CD14-positive monocyte (primary cell): Measurements from ENCODE around the gene ZBTB26. TPM values are rescaled to one million over a fixed set of nuclear protein-coding genes. Genes with fewer than 3 reads are reported as not detected.

Experiments
- DNase-seq, 3 donors: peaks; one replicate each; pipeline ENCODE4 v3.0.0-alpha.2; 2011 to 2022
- H2AFZ ChIP-seq: 2 replicates; pipeline ENCODE4 v1.6.0; 2012; ENCODE audit warnings: mild to moderate bottlenecking, low read depth, low read length, inconsistent platforms; ENCODE audit not compliant: insufficient read depth, poor library complexity, severe bottlenecking
- H3K27ac ChIP-seq, 2 donors: 1 replicate in 1 of 2; 2 replicates in 1 of 2; pipeline ENCODE4 v1.5.1; 2012 to 2013; ENCODE audit warnings: low read length in 2 of 2, control low read depth in 1 of 2, inconsistent platforms in 1 of 2, low read depth in 1 of 2, mild to moderate bottlenecking in 1 of 2
- H3K27me3 ChIP-seq, 2 donors: one replicate each; pipeline versions ENCODE4 v1.6.0 to v1.6.1; 2011 to 2013; ENCODE audit warnings: low read length in 2 of 2; ENCODE audit not compliant: control insufficient read depth in 2 of 2, insufficient read depth in 2 of 2
- H3K36me3 ChIP-seq, 2 donors: replicated peaks in 1 of 2; 1 replicate in 1 of 2; 2 replicates in 1 of 2; pipeline versions ENCODE4 v1.5.1 to v1.6.1; 2012 to 2013; ENCODE audit warnings: low read length in 2 of 2, control low read depth in 1 of 2, inconsistent platforms in 1 of 2, mild to moderate bottlenecking in 1 of 2; ENCODE audit not compliant: insufficient read depth in 2 of 2, control insufficient read depth in 1 of 2
- H3K4me1 ChIP-seq, 2 donors: 1 replicate in 1 of 2; 2 replicates in 1 of 2; pipeline versions ENCODE4 v1.5.1 to v1.6.1; 2012 to 2013; ENCODE audit warnings: low read length in 2 of 2, control low read depth in 1 of 2, inconsistent platforms in 1 of 2, mild to moderate bottlenecking in 1 of 2, moderate library complexity in 1 of 2; ENCODE audit not compliant: insufficient read depth in 2 of 2, control insufficient read depth in 1 of 2
- H3K4me2 ChIP-seq: replicated peaks from 2 replicates; pipeline ENCODE3; 2012; ENCODE audit warnings: low read length, moderate library complexity, mild to moderate bottlenecking; ENCODE audit not compliant: poor library complexity, severe bottlenecking; ENCODE audit errors: extremely low read depth
- H3K4me3 ChIP-seq, 3 experiments: fragments of 200-600 bp in 1 of 3; sonication (generic) in 1 of 3; replicated peaks in 1 of 3; 1 replicate in 2 of 3; 2 replicates in 1 of 3; pipeline ENCODE4 v1.5.1; 2011 to 2013; ENCODE audit warnings: low read length in 3 of 3, mild to moderate bottlenecking in 3 of 3, control low read depth in 2 of 3, low read depth in 2 of 3, inconsistent platforms in 1 of 3, moderate library complexity in 1 of 3
- H3K79me2 ChIP-seq: 2 replicates; pipeline ENCODE4 v1.6.0; 2012; ENCODE audit warnings: mild to moderate bottlenecking, control low read depth, inconsistent platforms, low read length, moderate library complexity; ENCODE audit not compliant: insufficient read depth
- H3K9ac ChIP-seq: 2 replicates; pipeline ENCODE4 v1.6.0; 2017; ENCODE audit warnings: low read length, mild to moderate bottlenecking; ENCODE audit not compliant: insufficient read depth, poor library complexity, severe bottlenecking
- H3K9me3 ChIP-seq, 2 donors: replicated peaks in 1 of 2; 1 replicate in 1 of 2; 2 replicates in 1 of 2; pipeline versions ENCODE4 v1.5.1 to v1.6.1; 2012 to 2013; ENCODE audit warnings: low read length in 2 of 2, control low read depth in 1 of 2; ENCODE audit not compliant: control insufficient read depth in 1 of 2, insufficient read depth in 1 of 2
- H4K20me1 ChIP-seq: 2 replicates; pipeline ENCODE4 v1.6.0; 2012; ENCODE audit warnings: mild to moderate bottlenecking, low read length, control low read depth, moderate library complexity; ENCODE audit not compliant: insufficient read depth
- H3K27ac Mint-ChIP-seq, 7 donors: one replicate each; pipeline ENCODE4 v1.8.0; 2020; ENCODE audit warnings: mild to moderate bottlenecking in 7 of 7, mixed read lengths in 7 of 7, moderate library complexity in 6 of 7, inconsistent platforms in 2 of 7
- H3K27me3 Mint-ChIP-seq, 3 donors: one replicate each; pipeline ENCODE4 v1.8.0; 2021 to 2022; ENCODE audit warnings: low read depth in 3 of 3, mild to moderate bottlenecking in 3 of 3, mixed read lengths in 3 of 3, moderate library complexity in 3 of 3, inconsistent platforms in 1 of 3
- H3K36me3 Mint-ChIP-seq, 2 donors: one replicate each; pipeline ENCODE4 v1.8.0; 2020; ENCODE audit warnings: mixed read lengths in 2 of 2, inconsistent platforms in 1 of 2, mild to moderate bottlenecking in 1 of 2
- H3K4me1 Mint-ChIP-seq: one replicate; pipeline ENCODE4 v1.8.0; 2020; ENCODE audit warnings: mild to moderate bottlenecking, mixed read lengths
- H3K4me3 Mint-ChIP-seq, 2 donors: one replicate each; pipeline ENCODE4 v1.8.0; 2020; ENCODE audit warnings: mild to moderate bottlenecking in 2 of 2, mixed read lengths in 2 of 2, moderate library complexity in 1 of 2
- H3K9me3 Mint-ChIP-seq, 7 donors: one replicate each; pipeline ENCODE4 v1.8.0; 2020 to 2022; ENCODE audit warnings: mixed read lengths in 7 of 7, mild to moderate bottlenecking in 6 of 7, moderate library complexity in 6 of 7, inconsistent platforms in 2 of 7
- WGBS: methylation state at CpG from one replicate; pipeline ENCODE4 v1.1.5; 2013; ENCODE audit warnings: missing lambda C conversion rate; ENCODE audit not compliant: insufficient coverage; 5-methylcytosine and 5-hydroxymethylcytosine counted together
- intact Hi-C, 2 donors: fragments of 100-400 bp; cut with micrococcal nuclease; formaldehyde crosslinking; loops; one replicate each; pipeline versions ENCODE4 v1.15.0 to v1.15.1; 2023
- polyA plus RNA-seq, 3 donors: library from polyadenylated mRNA; depleted of rRNA in 1 of 3; unstranded in 2 of 3; stranded (reverse) in 1 of 3; fragments of 300-500 nt in 2 of 3; fragments of >200 nt in 1 of 3; fragmentation: Illumina TruSeq in 2 of 3; gene quantifications; 1 replicate in 2 of 3; 2 replicates in 1 of 3; pipeline ENCODE4 v1.2.3, GENCODE V29; 2012 to 2021
- TF ChIP-seq, protein P1 (sequence below): fragments of 200-600 bp; IDR thresholded peaks from one replicate; pipeline ENCODE4 v1.8.0; 2022; ENCODE audit warnings: antibody characterized with exemption, mild to moderate bottlenecking

Gene ZBTB26
- polyA plus RNA-seq, 3 donors, result 0.42 to 5.1 (median 0.48) TPM

- Histone ChIP-seq H3K27ac (no peak overlapping the region), H3K9me3 (no peaks in the 10 kb centered on the region), H3K4me1 (peaks cover 10% of the 10 kb centered on the region in 2 donors), H3K79me2 (peaks cover 95% of the 10 kb centered on the region), H3K4me3 (no peak overlapping the region), H2AFZ (no peak overlapping the region), H3K36me3 (peaks cover 0 to 13% of the 10 kb centered on the region in 2 donors), H3K9ac (no peak overlapping the region), H4K20me1 (peaks cover 94% of the 10 kb centered on the region), H3K27me3 (no peaks in the 10 kb centered on the region), H3K4me2 (no peak overlapping the region)
- WGBS, result no CpG with 5 or more reads among the region's 1 CpG
- Mint-ChIP-seq H3K4me3 (no peak overlapping the region), H3K27ac (peak overlapping the region in 2 of 7 donors; percentile 35 to 37), H3K4me1 (peaks cover 44% of the 10 kb centered on the region), H3K9me3 (no peaks in the 10 kb centered on the region), H3K36me3 (peaks cover 7 to 10% of the 10 kb centered on the region in 2 donors), H3K27me3 (no peaks in the 10 kb centered on the region)
- DNase-seq, result no peak
- intact Hi-C loops, result no loop called here
- TF ChIP-seq, protein P1, sequence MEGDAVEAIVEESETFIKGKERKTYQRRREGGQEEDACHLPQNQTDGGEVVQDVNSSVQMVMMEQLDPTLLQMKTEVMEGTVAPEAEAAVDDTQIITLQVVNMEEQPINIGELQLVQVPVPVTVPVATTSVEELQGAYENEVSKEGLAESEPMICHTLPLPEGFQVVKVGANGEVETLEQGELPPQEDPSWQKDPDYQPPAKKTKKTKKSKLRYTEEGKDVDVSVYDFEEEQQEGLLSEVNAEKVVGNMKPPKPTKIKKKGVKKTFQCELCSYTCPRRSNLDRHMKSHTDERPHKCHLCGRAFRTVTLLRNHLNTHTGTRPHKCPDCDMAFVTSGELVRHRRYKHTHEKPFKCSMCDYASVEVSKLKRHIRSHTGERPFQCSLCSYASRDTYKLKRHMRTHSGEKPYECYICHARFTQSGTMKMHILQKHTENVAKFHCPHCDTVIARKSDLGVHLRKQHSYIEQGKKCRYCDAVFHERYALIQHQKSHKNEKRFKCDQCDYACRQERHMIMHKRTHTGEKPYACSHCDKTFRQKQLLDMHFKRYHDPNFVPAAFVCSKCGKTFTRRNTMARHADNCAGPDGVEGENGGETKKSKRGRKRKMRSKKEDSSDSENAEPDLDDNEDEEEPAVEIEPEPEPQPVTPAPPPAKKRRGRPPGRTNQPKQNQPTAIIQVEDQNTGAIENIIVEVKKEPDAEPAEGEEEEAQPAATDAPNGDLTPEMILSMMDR, result no peak
Measured at GRCh38 chr9:122949696-122950095, 18.4 kb upstream of the ZBTB26 start.

DNA sequence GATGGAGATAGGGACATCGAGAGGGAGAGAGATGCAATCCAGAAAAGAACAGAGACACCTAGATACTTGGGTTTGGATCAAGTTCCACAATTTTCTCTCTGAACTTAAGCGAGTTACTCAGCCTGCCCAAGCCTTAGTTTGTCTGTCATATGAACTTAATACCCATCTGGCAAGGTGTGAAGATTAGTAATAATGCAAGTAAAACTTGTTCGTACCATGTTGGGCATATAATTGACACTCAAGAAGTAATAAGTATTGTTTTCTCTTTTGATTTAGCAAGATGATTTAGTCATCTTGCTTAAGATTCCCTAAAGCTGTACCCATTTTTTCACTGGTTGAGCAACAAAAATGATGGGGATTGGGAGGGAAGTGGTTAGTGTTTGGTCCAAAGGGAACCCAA, 17.0 kb upstream of the ZBTB26 start:
- Histone ChIP-seq H3K27ac (no peak overlapping the region), H2AFZ (no peak overlapping the region), H4K20me1 (peaks cover 94% of the 10 kb centered on the region), H3K4me1 (peaks cover under 1 to 1% of the 10 kb centered on the region in 2 donors), H3K9ac (no peak overlapping the region), H3K79me2 (peaks cover 98% of the 10 kb centered on the region), H3K27me3 (no peaks in the 10 kb centered on the region), H3K9me3 (no peaks in the 10 kb centered on the region), H3K4me2 (no peak overlapping the region), H3K4me3 (no peak overlapping the region), H3K36me3 (peaks cover 0 to 20% of the 10 kb centered on the region in 2 donors)
- peaks cover 0 to 2% (median 0%) of the 10 kb centered on the region in 7 donors for H3K9me3 Mint-ChIP-seq
- intact Hi-C loops, result no loop called here
- H3K4me1 Mint-ChIP-seq, result peaks cover 36% of the 10 kb centered on the region
- no peak for DNase-seq
- H3K27me3 Mint-ChIP-seq, result peaks cover 0 to 2% (median 0%) of the 10 kb centered on the region in 3 donors
- TF ChIP-seq, protein P1, result no peak
- no peak overlapping the region for H3K27ac Mint-ChIP-seq
- peaks cover 13% of the 10 kb centered on the region in 2 donors for H3K36me3 Mint-ChIP-seq
- no peak overlapping the region for H3K4me3 Mint-ChIP-seq
- no CpG with 5 or more reads among the region's 3 CpGs for WGBS
